Measurements from ENCODE around the gene USP48.

GRCh38 chr1:21742578-21742977, 40.4 kb downstream of the USP48 start:
- TF ChIP-seq SP1 (IDR thresholded peaks at IDR 0.05) (no peak), HDGF (IDR thresholded peaks at IDR 0.05; ENCODE audit: borderline replicate concordance) (no peak), CTBP1 (IDR thresholded peaks at IDR 0.05; ENCODE audit: borderline replicate concordance) (no peak), ELF4 (IDR thresholded peaks at IDR 0.05) (no peak), LEF1 (IDR thresholded peaks at IDR 0.05; ENCODE audit: borderline replicate concordance) (no peak), TARDBP (IDR thresholded peaks at IDR 0.05) (no peak), NFRKB (IDR thresholded peaks at IDR 0.05) (no peak), L3MBTL2 (conservative IDR thresholded peaks at IDR 0.05) (no peak), SUZ12 (IDR thresholded peaks at IDR 0.05) (no peak)
